MCF 10A (cell line): ENCODE results near the gene CSF2. TPM values are rescaled to one million over a fixed set of nuclear protein-coding genes. Genes with fewer than 3 reads are reported as not detected.
A peak's percentile ranks its signal among the peaks of the same experiment; 100 is the strongest.

Experiments
- BruUV-seq: library from RNA; stranded (reverse); fragments of 400-500 nt; replicated peaks from 2 replicates; lab custom pipeline; 2021; lab: Mats Ljungman, UMichigan
- CTCF ChIA-PET: fragments of 300-600 bp; sonication (Branson Sonifier 250); formaldehyde crosslinking; extraction: SDS; loops from one replicate; lab custom pipeline; 2021; ENCODE audit warnings: antibody characterized with exemption, inconsistent platforms; lab: Yijun Ruan, JAX
- POLR2A ChIA-PET: fragments of 300-600, 350-650 bp; sonication (Branson Sonifier 250); formaldehyde crosslinking; extraction: SDS; loops from one replicate; lab custom pipeline; 2020; ENCODE audit warnings: antibody characterized with exemption, inconsistent platforms; lab: Yijun Ruan, JAX
- DNase-seq: peaks from one replicate; pipeline ENCODE4 v3.0.0-alpha.2; 2018; ENCODE audit not compliant: unreplicated experiment
- H3K27ac Mint-ChIP-seq: one replicate; pipeline ENCODE4 v1.8.0; 2022; ENCODE audit warnings: mild to moderate bottlenecking, low read depth, mixed read lengths; ENCODE audit not compliant: unreplicated experiment
- H3K27me3 Mint-ChIP-seq: one replicate; pipeline ENCODE4 v1.8.0; 2022; ENCODE audit warnings: mixed read lengths; ENCODE audit not compliant: insufficient read depth, unreplicated experiment
- H3K36me3 Mint-ChIP-seq: one replicate; pipeline ENCODE4 v1.8.0; 2022; ENCODE audit warnings: mild to moderate bottlenecking, moderate library complexity, mixed read lengths; ENCODE audit not compliant: insufficient read depth, unreplicated experiment
- H3K4me1 Mint-ChIP-seq: one replicate; pipeline ENCODE4 v1.8.0; 2022; ENCODE audit warnings: mixed read lengths; ENCODE audit not compliant: insufficient read depth, unreplicated experiment
- H3K4me3 Mint-ChIP-seq: one replicate; pipeline ENCODE4 v1.8.0; 2022; ENCODE audit warnings: mild to moderate bottlenecking, moderate library complexity, mixed read lengths; ENCODE audit not compliant: unreplicated experiment
- H3K9me3 Mint-ChIP-seq: one replicate; pipeline ENCODE4 v1.8.0; 2022; ENCODE audit warnings: mixed read lengths; ENCODE audit not compliant: unreplicated experiment
- intact Hi-C: fragments of 100-400 bp; cut with micrococcal nuclease; formaldehyde crosslinking; loops from 2 replicates; pipeline ENCODE4 v1.14.1; 2022
- total RNA-seq: library from RNA; stranded (reverse); gene quantifications from 2 replicates; pipeline ENCODE4 v1.2.3, GENCODE V29; 2022
- TF ChIP-seq, protein P1 (sequence below): fragments of 200-600 bp; IDR thresholded peaks from one replicate; pipeline ENCODE4 v1.8.0; 2022; ENCODE audit warnings: antibody characterized with exemption, mild to moderate bottlenecking; ENCODE audit not compliant: unreplicated experiment

CSF2 gene
- total RNA-seq, 1 experiment from 2014 or later: not detected

DNA sequence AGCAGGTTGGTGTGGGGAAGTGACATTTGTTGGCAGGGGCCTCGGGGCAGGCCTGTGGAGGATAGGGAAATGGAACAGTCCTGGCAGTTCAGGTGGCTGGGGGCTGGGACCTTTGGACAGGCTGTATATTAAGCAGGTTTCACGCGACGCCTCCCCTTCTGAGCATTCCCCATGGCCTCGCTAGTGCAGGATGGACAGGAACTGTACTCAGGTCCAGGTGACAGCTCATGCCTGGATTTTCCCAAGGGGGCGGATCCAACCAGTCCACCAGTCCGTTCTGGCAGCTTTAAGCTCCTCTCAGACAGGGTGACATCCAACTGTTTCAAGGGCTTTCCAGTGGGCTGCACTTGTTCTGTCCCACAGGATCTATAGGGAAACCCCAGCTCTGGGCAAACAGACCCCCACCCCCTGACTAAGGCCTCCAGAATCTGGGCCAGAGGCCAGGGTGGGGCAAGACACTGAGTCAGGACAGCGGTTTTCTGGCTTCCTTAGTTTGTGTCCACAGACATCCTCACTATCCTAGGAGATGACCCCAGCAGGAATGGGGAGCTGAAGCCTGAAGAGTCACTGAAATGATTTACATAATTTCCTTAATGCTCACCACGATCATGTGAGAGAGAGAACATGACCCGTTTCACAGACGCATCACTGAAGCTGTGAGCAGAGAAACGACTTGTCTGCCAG, 20.9 kb downstream of the CSF2 start:
- DNase-seq: peak; percentile 90
- BruUV-seq: no TSS peak
- no peaks in the 10 kb centered on the region for H3K36me3 Mint-ChIP-seq
- no peaks in the 10 kb centered on the region for H3K27me3 Mint-ChIP-seq
- TF ChIP-seq, protein P1, sequence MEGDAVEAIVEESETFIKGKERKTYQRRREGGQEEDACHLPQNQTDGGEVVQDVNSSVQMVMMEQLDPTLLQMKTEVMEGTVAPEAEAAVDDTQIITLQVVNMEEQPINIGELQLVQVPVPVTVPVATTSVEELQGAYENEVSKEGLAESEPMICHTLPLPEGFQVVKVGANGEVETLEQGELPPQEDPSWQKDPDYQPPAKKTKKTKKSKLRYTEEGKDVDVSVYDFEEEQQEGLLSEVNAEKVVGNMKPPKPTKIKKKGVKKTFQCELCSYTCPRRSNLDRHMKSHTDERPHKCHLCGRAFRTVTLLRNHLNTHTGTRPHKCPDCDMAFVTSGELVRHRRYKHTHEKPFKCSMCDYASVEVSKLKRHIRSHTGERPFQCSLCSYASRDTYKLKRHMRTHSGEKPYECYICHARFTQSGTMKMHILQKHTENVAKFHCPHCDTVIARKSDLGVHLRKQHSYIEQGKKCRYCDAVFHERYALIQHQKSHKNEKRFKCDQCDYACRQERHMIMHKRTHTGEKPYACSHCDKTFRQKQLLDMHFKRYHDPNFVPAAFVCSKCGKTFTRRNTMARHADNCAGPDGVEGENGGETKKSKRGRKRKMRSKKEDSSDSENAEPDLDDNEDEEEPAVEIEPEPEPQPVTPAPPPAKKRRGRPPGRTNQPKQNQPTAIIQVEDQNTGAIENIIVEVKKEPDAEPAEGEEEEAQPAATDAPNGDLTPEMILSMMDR: no peak
- intact Hi-C loops: loop anchor here (2.0 kb wide), 2 partner anchors 22 to 30 kb away; partner anchors contain the start of gene CSF2
- peak overlapping the region; percentile 6 for H3K27ac Mint-ChIP-seq
- H3K4me1 Mint-ChIP-seq: peaks cover 39% of the 10 kb centered on the region
- CTCF ChIA-PET: interaction anchor here (1.0 to 4.0 kb wide), 6 partner anchors 22 to 324 kb away, joined by 3 to 32 read pairs (median 4); no protein-coding TSS in a partner anchor
- POLR2A ChIA-PET: interaction anchor here (0.6 to 1.3 kb wide), 7 partner anchors 9 to 581 kb away, joined by 3 to 5 read pairs (median 3); no protein-coding TSS in a partner anchor
- no peak overlapping the region for H3K4me3 Mint-ChIP-seq
- H3K9me3 Mint-ChIP-seq: no peaks in the 10 kb centered on the region

DNA sequence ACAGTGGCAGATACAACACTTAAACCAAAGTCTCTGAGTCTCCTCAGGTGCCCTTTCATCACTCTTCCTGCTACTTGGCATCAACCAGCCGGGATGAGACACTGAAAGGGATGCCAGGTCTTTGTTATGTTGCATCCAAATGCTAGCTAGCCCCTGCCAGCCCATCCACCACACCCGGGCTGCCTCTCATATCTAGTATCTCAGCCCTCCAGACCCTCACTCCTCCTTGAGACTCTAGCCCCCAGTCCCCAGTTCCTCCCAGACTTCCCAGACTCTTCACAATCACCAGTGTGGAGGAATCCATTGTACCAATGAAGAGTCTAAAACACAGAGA, 21.5 kb downstream of the CSF2 start:
- Mint-ChIP-seq H3K4me1 (peaks cover 34% of the 10 kb centered on the region), H3K36me3 (no peaks in the 10 kb centered on the region), H3K4me3 (no peak overlapping the region), H3K27ac (peak overlapping the region; percentile 6), H3K9me3 (no peaks in the 10 kb centered on the region), H3K27me3 (no peaks in the 10 kb centered on the region)
- POLR2A ChIA-PET: interaction anchor here (0.6 to 1.3 kb wide), 5 partner anchors 8 to 580 kb away, joined by 3 to 5 read pairs (median 3); no protein-coding TSS in a partner anchor
- TF ChIP-seq, protein P1: no peak
- DNase-seq: no peak
- intact Hi-C loops: loop anchor here (2.0 kb wide), 2 partner anchors 22 to 30 kb away; partner anchors contain the start of gene CSF2
- CTCF ChIA-PET: interaction anchor here (1.0 to 4.0 kb wide), 6 partner anchors 23 to 324 kb away, joined by 3 to 32 read pairs (median 4); no protein-coding TSS in a partner anchor
- no TSS peak for BruUV-seq

DNA sequence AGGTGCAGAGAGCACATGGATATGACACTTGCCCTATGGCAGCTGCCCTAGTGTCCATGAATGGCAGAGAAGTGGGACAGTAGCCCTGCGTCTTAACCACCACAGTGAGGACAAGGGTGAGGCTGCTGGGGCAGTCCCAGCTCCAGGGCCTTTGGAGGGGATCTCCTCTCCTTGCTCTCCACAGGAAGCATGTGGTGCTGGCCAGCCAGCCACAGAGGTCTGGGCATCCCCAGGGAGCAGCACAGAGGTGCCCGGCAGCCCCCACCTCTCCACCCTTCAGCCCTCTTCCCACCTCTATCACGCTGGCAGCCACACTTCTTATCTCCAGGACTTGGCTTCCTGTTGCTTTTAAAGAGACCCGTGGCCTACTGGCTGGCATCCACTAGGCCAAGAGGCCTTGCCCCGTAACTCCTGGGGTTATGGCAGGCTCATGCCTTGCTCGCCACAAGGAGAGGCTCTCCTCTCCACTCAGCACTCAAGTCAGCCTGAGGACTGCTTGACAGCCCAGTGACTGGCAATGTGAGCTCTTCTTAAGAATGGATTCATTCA, 21.9 kb downstream of the CSF2 start:
- Mint-ChIP-seq H3K4me3 (no peak overlapping the region), H3K4me1 (peaks cover 30% of the 10 kb centered on the region), H3K27ac (peak overlapping the region; percentile 6), H3K36me3 (no peaks in the 10 kb centered on the region), H3K27me3 (no peaks in the 10 kb centered on the region), H3K9me3 (no peaks in the 10 kb centered on the region)
- POLR2A ChIA-PET: interaction anchor here (0.6 to 0.9 kb wide), 4 partner anchors 23 to 580 kb away, joined by 3 to 4 read pairs (median 3); no protein-coding TSS in a partner anchor
- DNase-seq: no peak
- TF ChIP-seq, protein P1: no peak
- CTCF ChIA-PET: interaction anchor here (1.0 to 4.0 kb wide), 4 partner anchors 18 to 85 kb away, joined by 3 to 32 read pairs (median 4); no protein-coding TSS in a partner anchor
- intact Hi-C loops: loop anchor here (2.0 kb wide), 2 partner anchors 23 to 31 kb away; partner anchors contain the start of gene CSF2
- BruUV-seq: no TSS peak

DNA sequence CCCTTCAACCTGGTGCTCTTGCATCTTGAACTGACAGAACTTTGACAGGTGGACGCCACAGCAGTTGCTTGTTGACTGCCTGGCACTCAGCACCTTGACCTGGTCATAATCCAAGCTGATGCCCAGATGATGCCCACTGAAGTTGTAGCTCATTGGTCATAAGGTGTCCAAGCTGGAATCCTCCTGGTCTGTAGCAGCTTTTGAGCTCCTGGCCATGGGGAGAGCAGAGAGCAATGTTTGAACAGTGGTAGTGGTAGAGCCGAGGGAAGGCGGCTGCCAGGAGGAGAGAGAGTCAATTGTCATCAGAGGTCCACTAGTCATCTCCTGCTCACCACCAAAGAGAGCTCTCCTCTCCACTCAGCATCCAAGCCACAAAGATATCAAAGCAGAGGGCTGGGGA, 23.3 kb downstream of the CSF2 start:
- no TSS peak for BruUV-seq
- intact Hi-C loops: no loop called here
- no peak overlapping the region for H3K4me3 Mint-ChIP-seq
- ChIA-PET CTCF (interaction anchor here (1.1 to 2.2 kb wide), 3 partner anchors 19 to 34 kb away, joined by 3 to 8 read pairs (median 3); no protein-coding TSS in a partner anchor), POLR2A (interaction anchor here (0.7 kb wide), 1 partner anchor 282 kb away, joined by 3 read pairs; no protein-coding TSS in a partner anchor)
- TF ChIP-seq, protein P1: no peak
- no peaks in the 10 kb centered on the region for H3K36me3 Mint-ChIP-seq
- no peak for DNase-seq
- H3K27me3 Mint-ChIP-seq: no peaks in the 10 kb centered on the region
- no peak overlapping the region for H3K27ac Mint-ChIP-seq
- H3K9me3 Mint-ChIP-seq: no peaks in the 10 kb centered on the region
- peaks cover 23% of the 10 kb centered on the region for H3K4me1 Mint-ChIP-seq
